ENCODE data around the gene MAP3K7.
"Not testable (repeated sequence)": the region's sequence is repeated elsewhere in the genome, so short reads cannot be mapped to it uniquely, and the experiment has no call there.

The MAP3K7 gene

DNA sequence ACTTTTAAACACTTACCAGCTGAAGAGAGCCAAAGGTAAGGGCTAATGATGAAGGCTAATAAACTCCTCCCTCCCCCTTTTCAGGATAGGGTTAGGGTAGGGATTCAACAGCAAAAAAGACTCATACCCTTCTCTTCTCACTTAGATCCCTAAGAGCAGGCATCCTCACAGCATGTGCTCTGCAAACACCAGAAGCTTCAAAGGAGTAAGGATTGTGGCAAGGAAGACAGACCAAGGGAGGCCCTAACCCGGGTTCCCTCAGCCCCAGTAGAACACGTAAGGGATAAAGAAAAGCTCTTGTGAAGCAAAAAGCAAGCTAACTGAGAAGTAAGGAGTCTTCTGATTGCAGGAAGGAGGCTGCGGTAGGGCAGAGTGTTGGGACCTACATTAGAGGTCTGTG is 11.6 kb downstream of the MAP3K7 start:
- DNase-seq: no peak
- Histone ChIP-seq H3K27ac (no peak overlapping the region), H3K9me3 (ENCODE audit: severe bottlenecking) (no peaks in the 10 kb centered on the region)

DNA sequence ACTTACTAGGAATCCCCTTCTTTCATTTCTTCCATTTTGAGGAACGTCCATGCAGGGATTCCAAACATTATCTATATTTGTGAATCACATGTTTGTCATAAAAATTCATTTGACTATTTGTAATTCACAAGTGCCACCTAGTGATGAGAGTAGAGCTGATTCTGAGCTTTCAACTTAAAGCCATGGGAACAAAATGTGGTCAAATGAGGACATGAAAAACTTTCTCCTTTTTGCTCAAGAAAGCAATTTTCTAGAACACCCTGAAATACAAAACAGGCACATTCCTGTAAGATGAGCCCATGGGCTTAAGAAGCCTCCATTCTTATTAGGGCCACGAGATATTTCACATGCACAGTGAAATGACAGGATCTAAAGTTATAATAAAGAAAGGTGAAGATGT is 12.3 kb downstream of the MAP3K7 start:
- Histone ChIP-seq H3K4me3 (ENCODE audit: low read depth, low read length) (no peak overlapping the region), H3K36me3 (no peaks in the 10 kb centered on the region; the same call in 1 of the 2 replicates), H3K27ac (no peak overlapping the region), H3K9me3 (ENCODE audit: severe bottlenecking) (no peaks in the 10 kb centered on the region), H3K27me3 (ENCODE audit: insufficient read depth, low read depth, severe bottlenecking) (no peaks in the 10 kb centered on the region)
- DNase-seq: no peak
- TF ChIP-seq, protein P1, sequence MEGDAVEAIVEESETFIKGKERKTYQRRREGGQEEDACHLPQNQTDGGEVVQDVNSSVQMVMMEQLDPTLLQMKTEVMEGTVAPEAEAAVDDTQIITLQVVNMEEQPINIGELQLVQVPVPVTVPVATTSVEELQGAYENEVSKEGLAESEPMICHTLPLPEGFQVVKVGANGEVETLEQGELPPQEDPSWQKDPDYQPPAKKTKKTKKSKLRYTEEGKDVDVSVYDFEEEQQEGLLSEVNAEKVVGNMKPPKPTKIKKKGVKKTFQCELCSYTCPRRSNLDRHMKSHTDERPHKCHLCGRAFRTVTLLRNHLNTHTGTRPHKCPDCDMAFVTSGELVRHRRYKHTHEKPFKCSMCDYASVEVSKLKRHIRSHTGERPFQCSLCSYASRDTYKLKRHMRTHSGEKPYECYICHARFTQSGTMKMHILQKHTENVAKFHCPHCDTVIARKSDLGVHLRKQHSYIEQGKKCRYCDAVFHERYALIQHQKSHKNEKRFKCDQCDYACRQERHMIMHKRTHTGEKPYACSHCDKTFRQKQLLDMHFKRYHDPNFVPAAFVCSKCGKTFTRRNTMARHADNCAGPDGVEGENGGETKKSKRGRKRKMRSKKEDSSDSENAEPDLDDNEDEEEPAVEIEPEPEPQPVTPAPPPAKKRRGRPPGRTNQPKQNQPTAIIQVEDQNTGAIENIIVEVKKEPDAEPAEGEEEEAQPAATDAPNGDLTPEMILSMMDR (IDR thresholded peaks at IDR 0.05; ENCODE audit: low read depth, low read length): no peak

More for the DNA sequence above, 11.6 kb downstream of the MAP3K7 start:
- Histone ChIP-seq H3K27me3 (ENCODE audit: insufficient read depth, low read depth, severe bottlenecking) (no peaks in the 10 kb centered on the region), H3K4me3 (ENCODE audit: low read depth, low read length) (no peak overlapping the region), H3K36me3 (no peaks in the 10 kb centered on the region; the same call in 1 of the 2 replicates)
- TF ChIP-seq, protein P1 (IDR thresholded peaks at IDR 0.05; ENCODE audit: low read depth, low read length): no peak

DNA sequence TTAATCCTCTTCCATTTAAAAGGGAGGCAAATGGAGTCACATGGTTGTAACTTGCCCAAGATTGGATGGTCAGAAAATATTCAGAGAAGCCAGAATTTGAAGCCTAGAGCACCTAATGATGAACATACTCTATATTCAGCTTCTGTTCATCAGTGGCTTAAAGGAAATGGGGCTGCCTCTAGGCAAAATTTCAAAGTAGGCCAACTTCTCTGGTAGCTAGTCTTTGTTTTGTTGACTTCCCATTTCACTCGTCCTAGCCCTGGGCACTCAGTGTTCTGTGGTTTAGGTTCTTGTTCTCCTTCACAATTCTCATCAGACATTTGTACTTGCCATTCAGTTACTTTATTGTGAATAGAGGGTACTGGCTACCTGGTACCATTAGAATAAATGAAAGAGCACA is 13.2 kb downstream of the MAP3K7 start:
- no peak overlapping the region for H3K27ac ChIP-seq
- H3K9me3 ChIP-seq (ENCODE audit: severe bottlenecking): no peaks in the 10 kb centered on the region
- H3K4me3 ChIP-seq (ENCODE audit: low read depth, low read length): no peak overlapping the region
- TF ChIP-seq, protein P1 (IDR thresholded peaks at IDR 0.05; ENCODE audit: low read depth, low read length): no peak
- DNase-seq: no peak
- H3K36me3 ChIP-seq: no peaks in the 10 kb centered on the region
- no peaks in the 10 kb centered on the region for H3K27me3 ChIP-seq (ENCODE audit: insufficient read depth, low read depth, severe bottlenecking)

DNA sequence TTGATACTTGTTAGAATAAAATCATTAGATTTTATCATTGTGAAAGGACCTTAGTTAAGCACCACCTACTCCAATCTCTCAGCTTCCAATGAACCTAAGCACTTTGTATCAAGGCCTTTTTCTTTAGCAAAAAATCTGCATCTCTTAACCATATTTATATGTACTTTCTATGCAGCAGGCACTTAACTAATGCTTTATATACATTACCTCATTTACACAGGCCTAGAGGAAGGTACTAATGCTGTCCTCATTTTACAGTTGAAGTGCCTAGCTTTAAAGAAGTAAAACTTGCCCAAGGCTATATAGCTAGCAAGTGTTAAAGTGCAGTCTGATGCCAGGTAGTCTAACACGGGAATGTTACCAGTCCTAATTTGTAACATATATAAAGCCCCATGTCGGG is 14.0 kb downstream of the MAP3K7 start:
- Histone ChIP-seq H3K27me3 (ENCODE audit: insufficient read depth, low read depth, severe bottlenecking) (no peaks in the 10 kb centered on the region), H3K9me3 (ENCODE audit: severe bottlenecking) (peaks cover 3% of the 10 kb centered on the region), H3K27ac (no peak overlapping the region), H3K36me3 (peaks cover 3% of the 10 kb centered on the region; the same call in 1 of the 2 replicates), H3K4me3 (ENCODE audit: low read depth, low read length) (no peak overlapping the region)
- TF ChIP-seq, protein P1 (IDR thresholded peaks at IDR 0.05; ENCODE audit: low read depth, low read length): no peak
- no peak for DNase-seq

DNA sequence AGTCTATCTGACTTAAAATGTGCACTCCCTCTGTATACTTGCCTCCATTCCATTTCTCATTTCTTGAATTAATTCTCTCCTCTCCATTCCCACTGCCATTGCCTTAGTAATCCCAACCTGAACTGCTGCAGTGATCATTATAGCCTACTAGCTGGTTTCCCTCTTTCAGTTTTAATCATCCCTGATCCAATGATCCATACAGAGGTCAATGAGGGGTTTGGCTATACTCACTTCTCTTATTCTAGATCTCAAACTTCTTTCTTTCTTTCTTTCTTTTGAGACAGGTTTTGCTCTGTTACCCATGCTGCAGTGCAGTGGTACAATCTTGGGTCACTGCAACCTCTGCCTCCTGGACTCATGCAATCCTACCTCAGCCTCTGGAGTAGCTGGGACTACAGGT is 17.6 kb downstream of the MAP3K7 start:
- TF ChIP-seq, protein P1 (IDR thresholded peaks at IDR 0.05; ENCODE audit: low read depth, low read length): no peak
- DNase-seq: no peak
- Histone ChIP-seq H3K36me3 (peaks cover 3% of the 10 kb centered on the region; the same call in 1 of the 2 replicates), H3K9me3 (ENCODE audit: severe bottlenecking) (peaks cover 6% of the 10 kb centered on the region), H3K27ac (no peak overlapping the region), H3K4me3 (ENCODE audit: low read depth, low read length) (no peak overlapping the region), H3K27me3 (ENCODE audit: insufficient read depth, low read depth, severe bottlenecking) (no peaks in the 10 kb centered on the region)

DNA sequence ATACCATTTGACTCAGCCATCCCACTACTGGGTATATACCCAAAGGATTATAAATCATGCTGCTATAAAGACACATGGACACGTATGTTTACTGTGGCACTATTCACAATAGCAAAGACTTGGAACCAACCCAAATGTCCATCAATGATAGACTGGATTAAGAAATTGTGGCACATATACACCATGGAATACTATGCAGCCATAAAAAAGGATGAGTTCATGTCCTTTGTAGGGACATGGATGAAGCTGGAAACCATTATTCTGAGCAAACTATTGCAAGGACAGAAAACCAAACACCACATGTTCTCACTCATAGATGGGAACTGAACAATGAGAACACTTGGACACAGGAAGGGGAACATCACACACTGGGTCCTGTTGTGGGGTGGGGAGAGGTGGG is 19.2 kb downstream of the MAP3K7 start:
- not testable (repeated sequence) for H3K27me3 ChIP-seq (ENCODE audit: insufficient read depth, low read depth, severe bottlenecking); H3K27ac ChIP-seq; H3K36me3 ChIP-seq; H3K9me3 ChIP-seq (ENCODE audit: severe bottlenecking); H3K4me3 ChIP-seq (ENCODE audit: low read depth, low read length); DNase-seq

DNA sequence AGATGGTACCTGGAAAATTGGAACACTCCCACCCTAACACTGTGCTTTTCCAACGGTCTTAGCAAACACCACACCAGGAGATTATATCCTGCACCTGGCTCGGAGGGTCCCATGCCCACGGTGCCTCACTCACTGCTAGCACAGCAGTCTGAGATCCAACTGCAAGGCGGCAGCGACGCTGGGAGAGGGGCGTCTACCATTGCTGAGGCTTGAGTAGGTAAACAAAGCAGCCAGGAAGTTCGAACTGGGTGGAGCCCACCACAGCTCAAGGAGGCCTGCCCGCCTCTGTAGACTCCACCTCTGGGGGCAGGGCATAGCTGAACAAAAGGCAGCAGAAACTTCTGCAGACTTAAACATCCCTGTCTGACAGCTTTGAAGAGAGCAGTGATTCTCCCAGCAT is 24.5 kb downstream of the MAP3K7 start:
- not testable (repeated sequence) for H3K4me3 ChIP-seq (ENCODE audit: low read depth, low read length); H3K9me3 ChIP-seq (ENCODE audit: severe bottlenecking); DNase-seq; H3K27ac ChIP-seq; H3K27me3 ChIP-seq (ENCODE audit: insufficient read depth, low read depth, severe bottlenecking)
- peaks cover 27% of the 10 kb centered on the region for H3K36me3 ChIP-seq

All from WERI-Rb-1 (cell line).